ENCODE measurements around the gene TDP2.

Gene TDP2
- 54.0 to 61.8 reads per million in 2 experiments for total RNA-seq

GRCh38 chr6:24666641-24667377, at the start of gene TDP2, which contains the start of gene ACOT13:
TSS of gene TDP2 (minus strand) at chr6:24666899. CDS start at chr6:24666862, 37 bp downstream.
TSS of gene ACOT13 (plus strand) at chr6:24667077. CDS start at chr6:24667264, 187 bp downstream.
- DNase-seq (ENCODE audit: low read depth), result peak; percentile 94

GRCh38 chr6:24710519-24711303, 44.0 kb upstream of the TDP2 start:
- no peak for DNase-seq (ENCODE audit: low read depth)

- no peak for DNase-seq (ENCODE audit: low read depth)
These were observed 42.5 kb upstream of the TDP2 start for GRCh38 chr6:24709014-24709711.

- DNase-seq (ENCODE audit: low read depth), result no peak
These were observed 41.9 kb upstream of the TDP2 start for GRCh38 chr6:24708612-24709011.

GRCh38 chr6:24704468-24704867, 37.8 kb upstream of the TDP2 start:
- no peak for DNase-seq (ENCODE audit: low read depth)

- no peak for DNase-seq (ENCODE audit: low read depth)
These were observed 36.1 kb upstream of the TDP2 start for GRCh38 chr6:24702720-24703282.

GRCh38 chr6:24699521-24700359, 33.0 kb upstream of the TDP2 start:
- no peak for DNase-seq (ENCODE audit: low read depth)

- DNase-seq (ENCODE audit: low read depth), result no peak
These were observed 29.4 kb upstream of the TDP2 start for GRCh38 chr6:24696097-24696496.

- peak; percentile 6 for DNase-seq (ENCODE audit: low read depth)
These were observed 28.9 kb upstream of the TDP2 start for GRCh38 chr6:24695635-24696034.

- DNase-seq (ENCODE audit: low read depth), result no peak
These were observed 27.5 kb upstream of the TDP2 start for GRCh38 chr6:24694198-24694597.

- DNase-seq (ENCODE audit: low read depth), result no peak
These were observed 26.3 kb upstream of the TDP2 start for GRCh38 chr6:24692848-24693592.

- no peak for DNase-seq (ENCODE audit: low read depth)
These were observed 25.7 kb upstream of the TDP2 start for GRCh38 chr6:24692415-24692814.

GRCh38 chr6:24692003-24692402, 25.3 kb upstream of the TDP2 start:
- no peak for DNase-seq (ENCODE audit: low read depth)

GRCh38 chr6:24691550-24691949, 24.9 kb upstream of the TDP2 start:
- no peak for DNase-seq (ENCODE audit: low read depth)

GRCh38 chr6:24690593-24690992, 23.9 kb upstream of the TDP2 start:
- no peak for DNase-seq (ENCODE audit: low read depth)

- DNase-seq (ENCODE audit: low read depth), result no peak
These were observed 23.3 kb upstream of the TDP2 start for GRCh38 chr6:24689964-24690363.

- DNase-seq (ENCODE audit: low read depth), result no peak
These were observed 20.2 kb upstream of the TDP2 start for GRCh38 chr6:24686946-24687345.

GRCh38 chr6:24686408-24686807, 19.7 kb upstream of the TDP2 start:
- no peak for DNase-seq (ENCODE audit: low read depth)

GRCh38 chr6:24683297-24684296, 16.9 kb upstream of the TDP2 start:
- DNase-seq (ENCODE audit: low read depth), result no peak

Measured in T follicular helper cell (primary cell).